Thyroid gland (tissue), 4 donors: ENCODE measurements around the gene UBXN7. TPM values are rescaled to one million over a fixed set of nuclear protein-coding genes. Genes with fewer than 3 reads are reported as not detected.
"Not testable (repeated sequence)": the region's sequence is repeated elsewhere in the genome, so short reads cannot be mapped to it uniquely, and the experiment has no call there.

Experiments used
- DNase-seq, 2 donors: peaks; one replicate each; pipeline ENCODE4 v3.0.0-alpha.2; 2019
- H3K27ac ChIP-seq, 3 donors: fragments of 200-600 bp; sonication (generic); 1 replicate in 2 of 3; 2 replicates in 1 of 3; pipeline ENCODE4 v1.5.1; 2016 to 2019; ENCODE audit warnings: mild to moderate bottlenecking in 1 of 3, moderate library complexity in 1 of 3
- H3K27me3 ChIP-seq: fragments of 200-600 bp; sonication (generic); one replicate; pipeline ENCODE4 v1.5.1; 2019
- H3K36me3 ChIP-seq, 2 donors: fragments of 200-600 bp; sonication (generic); one replicate each; pipeline ENCODE4 v1.5.1; 2016 to 2019
- H3K4me1 ChIP-seq, 2 donors: fragments of 200-600 bp; sonication (generic); one replicate each; pipeline ENCODE4 v1.5.1; 2017 to 2019
- H3K4me3 ChIP-seq, 3 donors: fragments of 200-600 bp; sonication (generic); replicated peaks in 1 of 3; 1 replicate in 2 of 3; 2 replicates in 1 of 3; pipeline ENCODE4 v1.5.1; 2016; ENCODE audit warnings: mild to moderate bottlenecking in 1 of 3
- H3K9me3 ChIP-seq: fragments of 200-600 bp; sonication (generic); one replicate; pipeline ENCODE4 v1.5.1; 2017
- CTCF ChIP-seq, 6 experiments: fragments of 200-600 bp in 3 of 6; fragments of 450-650 bp in 3 of 6; sonication (generic) in 3 of 6; IDR thresholded peaks; one replicate each; pipeline ENCODE4 v1.5.1; 2016 to 2019; ENCODE audit warnings: antibody characterized with exemption in 6 of 6, mild to moderate bottlenecking in 2 of 6, inconsistent platforms in 1 of 6, moderate library complexity in 1 of 6
- POLR2A ChIP-seq, 2 donors: fragments of 450-650 bp; IDR thresholded peaks; one replicate each; pipeline ENCODE4 v1.6.1; 2017; ENCODE audit warnings: antibody characterized with exemption in 2 of 2, mild to moderate bottlenecking in 2 of 2, moderate library complexity in 1 of 2
- WGBS, 2 donors: methylation state at CpG; one replicate each; pipeline ENCODE4 v1.1.5; 2017; 5-methylcytosine and 5-hydroxymethylcytosine counted together
- intact Hi-C: fragments of 100-400 bp; cut with DNase I; formaldehyde crosslinking; loops from one replicate; pipeline ENCODE4 v1.15.1; 2023
- total RNA-seq, 4 donors: library from RNA; depleted of rRNA; stranded (reverse); fragments of >200 nt; gene quantifications; one replicate each; pipeline ENCODE4 v1.2.3, GENCODE V29; 2016

UBXN7 gene
- total RNA-seq, 4 donors from 2014 or later = 16.8 to 38.4 (median 23.2) TPM

GRCh38 chr3:196423044-196423781, 9.0 kb downstream of the UBXN7 start:
- peak; percentile 51 to 63 for DNase-seq
- H3K4me1 ChIP-seq = peaks cover 10 to 16% of the 10 kb centered on the region in 2 donors
- H3K27ac ChIP-seq = no peak overlapping the region
- H3K27me3 ChIP-seq = no peaks in the 10 kb centered on the region
- no peaks in the 10 kb centered on the region for H3K9me3 ChIP-seq
- no peak for TF ChIP-seq POLR2A (IDR thresholded peaks at IDR 0.05)
- no peak for TF ChIP-seq CTCF (IDR thresholded peaks at IDR 0.05)
- intact Hi-C loops = no loop called here
- no peak overlapping the region for H3K4me3 ChIP-seq
- 66 to 75% methylated on average over 5 to 9 of the region's 10 CpGs for WGBS, 2 donors
- H3K36me3 ChIP-seq = no peaks in the 10 kb centered on the region

GRCh38 chr3:196421668-196422067, 10.6 kb downstream of the UBXN7 start:
- H3K9me3 ChIP-seq, DNase-seq, H3K36me3 ChIP-seq, intact Hi-C loops, H3K27me3 ChIP-seq, H3K4me3 ChIP-seq, H3K27ac ChIP-seq: not testable (repeated sequence)
- WGBS, 2 donors = 92 to 93% methylated on average over 5 of the region's 5 CpGs
- peaks cover 10 to 16% of the 10 kb centered on the region in 2 donors for H3K4me1 ChIP-seq

- no peak for DNase-seq
- H3K4me1 ChIP-seq = peaks cover 10 to 16% of the 10 kb centered on the region in 2 donors
- no peaks in the 10 kb centered on the region for H3K9me3 ChIP-seq
- no peaks in the 10 kb centered on the region for H3K27me3 ChIP-seq
- no peak for TF ChIP-seq POLR2A (IDR thresholded peaks at IDR 0.05)
- no peak for TF ChIP-seq CTCF (IDR thresholded peaks at IDR 0.05)
- 93 to 95% methylated on average over 6 of the region's 6 CpGs for WGBS, 2 donors
- H3K36me3 ChIP-seq = no peaks in the 10 kb centered on the region
- H3K4me3 ChIP-seq = no peak overlapping the region
- intact Hi-C loops = no loop called here
- H3K27ac ChIP-seq = no peak overlapping the region
Observed at GRCh38 chr3:196419386-196419785, 12.8 kb downstream of the UBXN7 start.

- H3K4me1 ChIP-seq = peaks cover 10 to 16% of the 10 kb centered on the region in 2 donors
- no peak overlapping the region for H3K27ac ChIP-seq
- intact Hi-C loops = no loop called here
- no peak overlapping the region for H3K4me3 ChIP-seq
- no peaks in the 10 kb centered on the region for H3K36me3 ChIP-seq
- TF ChIP-seq POLR2A (IDR thresholded peaks at IDR 0.05) = no peak
- no peak for TF ChIP-seq CTCF (IDR thresholded peaks at IDR 0.05)
- WGBS, 2 donors = 95 to 98% methylated on average over 6 of the region's 6 CpGs
- H3K9me3 ChIP-seq = no peaks in the 10 kb centered on the region
- H3K27me3 ChIP-seq = no peaks in the 10 kb centered on the region
- no peak for DNase-seq
Observed at GRCh38 chr3:196418601-196419000, 13.6 kb downstream of the UBXN7 start.

- Histone ChIP-seq H3K27ac (no peak overlapping the region), H3K4me1 (peaks cover 0 to 3% of the 10 kb centered on the region in 2 donors), H3K27me3 (no peaks in the 10 kb centered on the region), H3K9me3 (no peaks in the 10 kb centered on the region), H3K36me3 (no peaks in the 10 kb centered on the region), H3K4me3 (no peak overlapping the region)
- no peak for DNase-seq
- intact Hi-C loops = no loop called here
- TF ChIP-seq POLR2A (IDR thresholded peaks at IDR 0.05) (no peak), CTCF (IDR thresholded peaks at IDR 0.05) (no peak)
- WGBS, 2 donors = 88 to 91% methylated on average over 3 of the region's 3 CpGs
Observed at GRCh38 chr3:196414469-196414868, 17.8 kb downstream of the UBXN7 start.
